ENCODE data around the gene TREML4. TPM values are rescaled to one million over a fixed set of nuclear protein-coding genes. Genes with fewer than 3 reads are reported as not detected.

TREML4 gene
- total RNA-seq, 3 donors from 2014 or later (not counting 1 experiment from before 2014, with no cell fraction given) = 0.21 to 2.1 (median 0.32) TPM

- ATAC-seq (peak; percentile 15 to 68 (median 26)), DNase-seq (peak in 1 of 2 donors; percentile 9)
- no peak for TF ChIP-seq CTCF (IDR thresholded peaks at IDR 0.05)
- no peak within 1 kb of the TSS for H3K4me3 ChIP-seq (ENCODE audit: low read length)
- H3K36me3 Mint-ChIP-seq = no peaks in the 10 kb centered on the region
- H3K4me1 Mint-ChIP-seq = peaks cover 0 to 4% of the 10 kb centered on the region in 2 donors
- no peaks in the 10 kb centered on the region for H3K9me3 ChIP-seq (ENCODE audit: control insufficient read depth, insufficient read depth, low read length)
- H3K9me3 Mint-ChIP-seq = no peaks in the 10 kb centered on the region
- H3K4me3 Mint-ChIP-seq = no peak within 1 kb of the TSS
- H3K27me3 Mint-ChIP-seq (ENCODE audit: low read depth in 2 of 2) = peaks cover 8 to 15% of the 10 kb centered on the region in 2 donors
- peak within 1 kb of the TSS; percentile 47 for H3K27ac ChIP-seq (ENCODE audit: low read length)
- H3K4me1 ChIP-seq (ENCODE audit: control insufficient read depth, insufficient read depth, low read length) = no peaks in the 10 kb centered on the region
- WGBS (ENCODE audit: insufficient coverage) = 81% methylated on average over 8 of the region's 8 CpGs
- no peak within 1 kb of the TSS for H3K27ac Mint-ChIP-seq
- H3K36me3 ChIP-seq (ENCODE audit: control insufficient read depth, insufficient read depth, low read length) = no peaks in the 10 kb centered on the region
- intact Hi-C loops (cut with micrococcal nuclease) = no loop called here
- peaks cover 2% of the 10 kb centered on the region for H3K27me3 ChIP-seq (ENCODE audit: control insufficient read depth, insufficient read depth, low read length)
These were observed 58.6 kb downstream of the TREML4 start, which contains the start of gene TREM1 for GRCh38 chr6:41286544-41287346. Gene TREM1, minus strand, starts transcription at chr6:41286682. Its CDS starts 27 bp downstream, at chr6:41286655.

GRCh38 chr6:41288030-41288753, 60.0 kb downstream of the TREML4 start:
- no peaks in the 10 kb centered on the region for H3K4me1 ChIP-seq (ENCODE audit: control insufficient read depth, insufficient read depth, low read length)
- Mint-ChIP-seq H3K4me1 (peaks cover 0 to 4% of the 10 kb centered on the region in 2 donors), H3K27me3 (ENCODE audit: low read depth in 2 of 2) (peaks cover 4 to 15% of the 10 kb centered on the region in 2 donors), H3K4me3 (no peak overlapping the region), H3K9me3 (no peaks in the 10 kb centered on the region), H3K27ac (no peak overlapping the region), H3K36me3 (no peaks in the 10 kb centered on the region)
- H3K4me3 ChIP-seq (ENCODE audit: low read length) = no peak overlapping the region
- no peaks in the 10 kb centered on the region for H3K36me3 ChIP-seq (ENCODE audit: control insufficient read depth, insufficient read depth, low read length)
- WGBS (ENCODE audit: insufficient coverage) = 74% methylated on average over 5 of the region's 6 CpGs
- ATAC-seq (no peak), DNase-seq (no peak)
- H3K27ac ChIP-seq (ENCODE audit: low read length) = no peak overlapping the region
- peaks cover 2% of the 10 kb centered on the region for H3K27me3 ChIP-seq (ENCODE audit: control insufficient read depth, insufficient read depth, low read length)
- no peaks in the 10 kb centered on the region for H3K9me3 ChIP-seq (ENCODE audit: control insufficient read depth, insufficient read depth, low read length)
- no peak for TF ChIP-seq CTCF (IDR thresholded peaks at IDR 0.05)
- intact Hi-C loops (cut with micrococcal nuclease) = no loop called here

Other genes starting within 250 kb of the TREML4 start
- gene UNC5CL, start 189.1 kb upstream of the TREML4 start, total RNA-seq = 1 to 10 TPM; 2.1 to 5.3 (median 4.4) TPM
- not detected for gene TSPO2, start 185.9 kb upstream of the TREML4 start, total RNA-seq
- not detected for gene APOBEC2, start 175.1 kb upstream of the TREML4 start, total RNA-seq
- 10 to 100 TPM; 30.8 to 36.7 (median 35.5) TPM for gene OARD1, start 156.0 kb upstream of the TREML4 start, total RNA-seq
- 10 to 100 TPM; 27.5 to 33.1 (median 33.0) TPM for gene NFYA, start 155.4 kb upstream of the TREML4 start, total RNA-seq
- 1 to 10 TPM; 1.4 to 8.6 (median 3.4) TPM for gene TREML1, start 74.0 kb upstream of the TREML4 start, total RNA-seq
- not detected for gene TREM2, start 65.2 kb upstream of the TREML4 start, total RNA-seq
- gene TREML2, start 27.2 kb upstream of the TREML4 start, total RNA-seq = 1 to 10 TPM in 2 of 3 donors, under 1 TPM in 1; 0.75 to 3.0 (median 1.0) TPM
- 10 to 100 TPM in 1 of 3 donors, 1 to 10 TPM in 2; 9.5 to 44.2 (median 9.8) TPM for gene TREM1, start 58.3 kb downstream of the TREML4 start, total RNA-seq
- not detected for gene NCR2, start 107.3 kb downstream of the TREML4 start, total RNA-seq